Fibroblast of skin of left biceps (primary cell): ENCODE data around the gene LTV1.
"Not testable (repeated sequence)": the region's sequence is repeated elsewhere in the genome, so short reads cannot be mapped to it uniquely, and the experiment has no call there.

ENCODE experiments used
- DNase-seq, 2 experiments: peaks; one replicate each; pipeline ENCODE4 v3.0.0-alpha.2; 2013; ENCODE audit warnings: low read depth in 2 of 2

Gene LTV1

GRCh38 chr6:143842461-143842901, 657 bp upstream of the LTV1 start:
- no peak for DNase-seq

GRCh38 chr6:143843677-143843999, 500 bp downstream of the LTV1 start:
- no peak for DNase-seq

GRCh38 chr6:143844006-143844405, 868 bp downstream of the LTV1 start:
- no peak for DNase-seq

GRCh38 chr6:143845033-143845432, 1.9 kb downstream of the LTV1 start:
- no peak for DNase-seq

GRCh38 chr6:143851706-143852105, 8.6 kb downstream of the LTV1 start:
- not testable (repeated sequence) for DNase-seq

GRCh38 chr6:143855057-143855456, 11.9 kb downstream of the LTV1 start:
- not testable (repeated sequence) for DNase-seq

- DNase-seq: not testable (repeated sequence)
These were observed 13.6 kb downstream of the LTV1 start for GRCh38 chr6:143856762-143857161.

GRCh38 chr6:143857651-143858050, 14.5 kb downstream of the LTV1 start:
- no peak for DNase-seq

GRCh38 chr6:143859891-143860660, 16.9 kb downstream of the LTV1 start:
- DNase-seq: no peak

- DNase-seq: no peak
These were observed 20.6 kb downstream of the LTV1 start for GRCh38 chr6:143863771-143864170.

- DNase-seq: no peak
These were observed 21.1 kb downstream of the LTV1 start, which contains the start of gene ZC2HC1B for GRCh38 chr6:143864234-143864633. Gene ZC2HC1B (plus strand): TSS chr6:143864474. CDS start chr6:143864540, 66 bp downstream.

- no peak for DNase-seq
These were observed 24.1 kb downstream of the LTV1 start for GRCh38 chr6:143867236-143867635.

- not testable (repeated sequence) for DNase-seq
These were observed 25.7 kb downstream of the LTV1 start for GRCh38 chr6:143868808-143869207.

GRCh38 chr6:143871202-143871730, 28.1 kb downstream of the LTV1 start:
- DNase-seq: not testable (repeated sequence)

- DNase-seq: no peak
These were observed 29.1 kb downstream of the LTV1 start for GRCh38 chr6:143872201-143872600.

- DNase-seq: not testable (repeated sequence)
These were observed 30.5 kb downstream of the LTV1 start for GRCh38 chr6:143873600-143873999.

- not testable (repeated sequence) for DNase-seq
These were observed 31.4 kb downstream of the LTV1 start for GRCh38 chr6:143874503-143874902.

GRCh38 chr6:143877584-143878271, 34.6 kb downstream of the LTV1 start:
- DNase-seq: no peak

- no peak for DNase-seq
These were observed 35.2 kb downstream of the LTV1 start for GRCh38 chr6:143878272-143878760.

GRCh38 chr6:143880412-143880811, 37.3 kb downstream of the LTV1 start:
- no peak for DNase-seq

- no peak for DNase-seq
These were observed 39.3 kb downstream of the LTV1 start for GRCh38 chr6:143882401-143882930.

- DNase-seq: peak; percentile 20 to 21
These were observed 41.2 kb downstream of the LTV1 start for GRCh38 chr6:143884216-143884900.
